Uterus (tissue), 2 donors: Measurements from ENCODE around the gene ADORA2A.

ENCODE experiments used
- CTCF ChIP-seq, 4 experiments: fragments of 200-600 bp in 2 of 4; fragments of 450-650 bp in 2 of 4; sonication (generic) in 2 of 4; IDR thresholded peaks; one replicate each; pipeline ENCODE4 v1.5.1; 2016 to 2019; ENCODE audit warnings: antibody characterized with exemption in 4 of 4, mild to moderate bottlenecking in 2 of 4, moderate library complexity in 1 of 4
- POLR2A ChIP-seq, 2 donors: fragments of 450-650 bp; IDR thresholded peaks; one replicate each; pipeline ENCODE4 v1.6.1; 2016; ENCODE audit warnings: antibody characterized with exemption in 2 of 2, mild to moderate bottlenecking in 1 of 2, moderate library complexity in 1 of 2

- no peak for TF ChIP-seq CTCF (IDR thresholded peaks at IDR 0.05)
- TF ChIP-seq POLR2A (IDR thresholded peaks at IDR 0.05), result no peak
Measured at GRCh38 chr22:24485170-24485569, 57.8 kb downstream of the ADORA2A start.
